Gastroesophageal sphincter (tissue), 3 donors: ENCODE results near the gene GJB3.

Source experiments
- CTCF ChIP-seq, 4 experiments: fragments of 200-600 bp in 2 of 4; fragments of 450-650 bp in 2 of 4; sonication (generic) in 1 of 4; IDR thresholded peaks; one replicate each; pipeline ENCODE4 v1.5.1; 2017 to 2019; ENCODE audit warnings: antibody characterized with exemption in 4 of 4, mild to moderate bottlenecking in 2 of 4, moderate library complexity in 2 of 4
- EP300 ChIP-seq: sonication (generic); formaldehyde crosslinking; IDR thresholded peaks from one replicate; pipeline ENCODE4 v1.6.1; 2017; ENCODE audit warnings: antibody characterized with exemption, mild to moderate bottlenecking
- POLR2A ChIP-seq, 2 donors: fragments of 450-650 bp; IDR thresholded peaks; one replicate each; pipeline ENCODE4 v1.6.1; 2017; ENCODE audit warnings: antibody characterized with exemption in 2 of 2, mild to moderate bottlenecking in 2 of 2, moderate library complexity in 1 of 2

- no peak for TF ChIP-seq POLR2A (IDR thresholded peaks at IDR 0.05)
- TF ChIP-seq CTCF (IDR thresholded peaks at IDR 0.05) = no peak
- no peak for TF ChIP-seq EP300
Observed at GRCh38 chr1:34749992-34750391, 31.0 kb upstream of the GJB3 start.
